Stromal cell of bone marrow (primary cell): ENCODE measurements around the gene CBLC.

ENCODE experiments used
- DNase-seq: peaks from one replicate; pipeline ENCODE4 v3.0.0-alpha.2; 2012; ENCODE audit warnings: low read depth

CBLC gene

DNA sequence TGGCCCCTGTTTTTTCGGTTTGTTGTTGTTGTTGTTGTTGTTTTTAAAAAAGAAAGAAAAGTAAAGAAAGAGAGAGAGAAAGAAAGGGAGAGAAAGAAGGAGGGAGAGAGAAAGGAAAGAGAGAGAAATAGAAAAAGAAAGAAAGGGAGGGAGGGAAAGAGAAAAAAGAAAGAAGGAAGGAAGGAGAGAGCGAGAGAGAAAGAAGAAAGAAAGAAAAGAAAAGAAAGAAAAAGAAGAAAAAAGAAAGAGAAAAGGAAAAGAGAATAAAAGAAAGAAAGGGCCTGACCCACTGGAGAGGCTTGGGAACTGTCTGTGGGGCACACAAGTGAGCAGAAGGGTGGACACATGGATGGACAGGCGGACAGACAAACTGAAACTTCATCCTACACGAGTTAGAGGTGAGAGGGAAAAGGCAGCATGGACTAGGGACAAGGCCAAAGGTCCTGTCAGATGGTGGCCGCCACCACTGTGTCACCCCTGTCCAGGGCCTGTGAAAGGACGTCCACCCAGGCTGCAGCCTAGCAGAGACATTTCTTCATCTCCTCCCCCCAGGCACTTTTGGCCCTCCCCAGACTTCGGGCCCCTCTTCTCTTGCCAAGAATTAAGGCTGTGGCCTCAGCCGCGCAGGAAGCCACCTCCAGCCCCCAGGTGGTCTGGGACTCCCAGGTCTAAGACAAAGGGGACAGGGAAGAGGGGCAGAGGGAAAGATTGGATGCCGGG is 22.1 kb downstream of the CBLC start:
- DNase-seq = no peak

GRCh38 chr19:44800461-44800860 is 22.8 kb downstream of the CBLC start:
- DNase-seq = peak; percentile 39

GRCh38 chr19:44803442-44804428 is 26.0 kb downstream of the CBLC start:
- no peak for DNase-seq

DNA sequence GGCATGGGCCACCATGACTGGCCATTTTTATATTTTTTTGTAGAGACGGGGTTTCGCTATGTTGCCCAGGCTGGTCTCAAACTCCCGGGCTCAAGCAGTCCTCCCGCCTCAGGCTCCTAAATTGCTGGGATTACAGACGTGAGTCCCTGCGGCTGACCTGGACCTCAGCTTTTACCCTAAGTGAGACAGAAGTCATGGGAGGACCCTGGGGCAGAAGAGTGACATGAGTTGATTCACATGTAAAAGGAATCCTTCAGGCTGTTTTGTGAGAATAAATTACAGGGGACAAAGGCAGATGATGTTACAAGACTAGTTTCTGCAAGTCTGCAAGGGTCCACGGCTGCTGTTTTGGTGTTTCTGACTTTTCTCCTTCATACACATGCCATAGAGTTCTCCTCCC is 28.6 kb downstream of the CBLC start:
- DNase-seq = no peak

GRCh38 chr19:44807162-44807561 is 29.5 kb downstream of the CBLC start:
- DNase-seq = no peak

DNA sequence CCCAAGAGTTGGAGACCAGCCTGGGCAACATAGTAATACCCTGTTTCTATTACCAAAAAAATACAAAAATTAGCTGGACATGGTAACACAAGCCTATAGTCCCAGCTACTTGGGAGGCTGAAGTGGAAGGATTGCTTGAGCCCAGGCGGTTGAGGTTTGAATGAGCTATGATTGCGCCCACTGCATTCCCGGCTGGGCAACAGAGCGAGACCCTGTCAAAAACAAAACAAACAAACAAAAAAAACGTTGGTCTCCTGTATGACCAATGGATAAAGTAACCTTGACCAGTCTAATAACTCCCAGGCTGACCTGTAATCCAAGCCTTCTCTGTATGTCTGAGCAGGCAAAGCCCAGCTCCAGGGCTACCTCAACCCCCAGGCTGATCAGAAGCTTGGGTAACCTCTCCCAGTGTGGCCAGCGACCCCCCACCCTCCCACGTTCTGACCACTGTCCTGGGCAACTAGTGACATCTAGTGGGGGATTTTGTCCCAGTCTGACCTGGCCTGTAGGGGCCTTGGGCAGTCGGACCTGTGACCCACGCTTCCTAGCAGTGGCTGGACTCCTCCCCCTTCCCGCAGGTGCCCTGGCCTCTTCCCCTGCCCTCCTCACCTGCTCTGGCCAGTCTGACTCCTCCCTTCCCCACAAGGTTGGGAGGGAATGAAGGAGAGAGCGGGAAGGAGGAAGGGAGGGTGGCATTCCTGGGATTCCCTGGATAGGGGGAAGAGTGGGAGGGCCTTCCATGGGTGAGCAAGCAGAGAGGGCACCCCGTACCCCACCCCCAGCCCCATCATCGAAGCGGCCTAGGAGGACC is 30.2 kb downstream of the CBLC start:
- no peak for DNase-seq

DNA sequence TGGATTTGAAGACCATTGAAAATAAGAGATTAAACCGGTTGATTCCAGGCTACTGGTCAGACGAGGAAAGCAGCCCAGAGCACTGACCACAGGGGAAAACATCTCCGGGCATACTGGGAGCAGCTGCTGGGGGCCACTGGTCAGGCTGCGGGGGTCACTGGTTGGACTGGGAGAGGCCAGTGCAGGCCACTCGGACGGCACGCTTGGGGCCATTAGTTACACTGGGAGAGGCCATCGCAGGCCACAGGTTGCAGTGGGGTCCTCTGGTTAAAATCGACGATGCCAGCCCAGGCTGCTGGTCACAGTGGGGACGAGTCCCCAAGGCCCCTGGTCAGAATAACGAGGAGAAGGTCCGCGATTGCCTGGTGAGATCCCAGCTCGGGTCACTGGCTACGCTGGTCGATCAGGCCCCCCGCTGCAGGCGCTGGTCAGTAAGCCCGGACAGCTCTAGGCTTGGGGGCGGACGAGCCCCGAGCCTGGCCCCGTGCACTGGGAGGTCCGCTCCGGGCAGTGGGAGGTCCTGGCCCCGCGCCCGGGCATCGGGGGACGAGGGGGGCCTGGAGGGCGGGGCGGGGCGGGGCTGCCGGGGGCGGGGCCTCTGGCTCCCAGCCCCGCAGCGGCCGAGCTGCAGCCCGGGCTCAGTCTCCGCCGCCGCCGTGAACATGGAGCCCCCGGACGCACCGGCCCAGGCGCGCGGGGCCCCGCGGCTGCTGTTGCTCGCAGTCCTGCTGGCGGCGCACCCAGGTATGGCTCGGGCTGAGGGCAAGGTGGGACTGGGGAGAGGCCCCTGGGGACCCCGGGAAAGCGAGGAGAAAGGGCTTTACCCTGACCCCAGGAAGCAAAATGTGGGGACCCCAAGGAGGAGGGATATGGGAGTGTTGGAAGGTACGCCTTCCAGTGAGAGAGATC is 31.0 kb downstream of the CBLC start, which contains the start of gene BCAM:
BCAM (plus strand) TSS at position 641 of the 909 bp plus-strand sequence; CDS start at position 663, 22 bp downstream.
- peak; percentile 27 for DNase-seq

DNA sequence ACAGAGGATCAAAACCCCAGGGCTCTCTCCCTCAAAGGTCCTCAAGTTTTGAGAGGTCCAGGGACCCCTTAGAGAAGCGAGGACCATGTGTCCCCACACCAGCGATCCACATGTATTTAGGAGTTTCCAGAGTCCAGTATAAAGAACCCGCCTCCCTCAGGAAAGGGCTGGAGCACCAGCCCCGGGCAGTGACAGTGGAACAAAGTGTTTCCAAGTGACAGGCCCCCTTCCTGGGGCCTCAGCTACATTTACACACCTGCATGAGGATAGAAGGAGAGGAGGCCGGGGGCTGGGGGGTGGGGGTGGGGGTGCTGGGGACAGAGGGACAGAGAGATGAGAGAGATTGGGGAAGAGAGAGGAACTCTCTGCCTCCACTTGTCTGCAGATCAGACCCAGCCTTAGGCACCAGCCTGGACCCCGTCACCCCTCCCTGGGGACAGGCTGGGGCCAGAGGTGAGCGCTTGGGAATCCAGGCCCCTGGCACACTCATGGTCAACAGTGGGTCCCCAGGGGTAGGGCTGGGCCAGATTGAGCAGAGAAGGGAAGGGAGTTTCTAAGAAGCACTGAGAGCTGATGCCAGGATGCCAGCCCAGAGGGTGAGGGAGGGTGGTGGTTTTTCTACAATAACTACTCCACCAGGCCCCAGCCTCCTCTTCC is 32.0 kb downstream of the CBLC start:
- DNase-seq = no peak

GRCh38 chr19:44810234-44811121 is 32.8 kb downstream of the CBLC start:
- no peak for DNase-seq

DNA sequence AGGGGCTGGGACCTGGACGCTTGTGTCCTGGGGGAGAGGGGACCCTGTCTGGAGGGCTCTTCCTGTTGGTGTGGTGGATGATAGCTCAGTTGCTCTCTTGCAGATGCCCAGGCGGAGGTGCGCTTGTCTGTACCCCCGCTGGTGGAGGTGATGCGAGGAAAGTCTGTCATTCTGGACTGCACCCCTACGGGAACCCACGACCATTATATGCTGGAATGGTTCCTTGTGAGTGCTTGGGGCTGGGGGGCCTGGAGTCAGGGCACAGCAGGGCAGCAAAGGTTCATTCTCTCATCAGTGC is 33.4 kb downstream of the CBLC start:
- no peak for DNase-seq

DNA sequence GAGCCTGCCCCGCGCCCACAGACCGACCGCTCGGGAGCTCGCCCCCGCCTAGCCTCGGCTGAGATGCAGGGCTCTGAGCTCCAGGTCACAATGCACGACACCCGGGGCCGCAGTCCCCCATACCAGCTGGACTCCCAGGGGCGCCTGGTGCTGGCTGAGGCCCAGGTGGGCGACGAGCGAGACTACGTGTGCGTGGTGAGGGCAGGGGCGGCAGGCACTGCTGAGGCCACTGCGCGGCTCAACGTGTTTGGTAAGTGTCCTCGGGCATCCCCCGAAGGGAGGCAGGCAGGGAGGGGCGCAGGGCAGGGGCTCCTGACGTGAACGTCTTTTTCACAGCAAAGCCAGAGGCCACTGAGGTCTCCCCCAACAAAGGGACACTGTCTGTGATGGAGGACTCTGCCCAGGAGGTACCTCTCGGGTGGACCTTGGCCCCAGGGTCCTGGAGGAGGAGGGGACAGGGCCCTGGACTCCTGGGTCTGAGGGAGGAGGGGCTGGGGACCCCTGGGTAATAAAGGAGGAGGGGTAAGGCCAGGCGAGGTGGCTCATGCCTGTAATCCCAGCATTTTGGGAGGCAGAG is 34.5 kb downstream of the CBLC start:
- no peak for DNase-seq

GRCh38 chr19:44813070-44813840 is 35.6 kb downstream of the CBLC start:
- no peak for DNase-seq

GRCh38 chr19:44813841-44814470 is 36.3 kb downstream of the CBLC start:
- no peak for DNase-seq

DNA sequence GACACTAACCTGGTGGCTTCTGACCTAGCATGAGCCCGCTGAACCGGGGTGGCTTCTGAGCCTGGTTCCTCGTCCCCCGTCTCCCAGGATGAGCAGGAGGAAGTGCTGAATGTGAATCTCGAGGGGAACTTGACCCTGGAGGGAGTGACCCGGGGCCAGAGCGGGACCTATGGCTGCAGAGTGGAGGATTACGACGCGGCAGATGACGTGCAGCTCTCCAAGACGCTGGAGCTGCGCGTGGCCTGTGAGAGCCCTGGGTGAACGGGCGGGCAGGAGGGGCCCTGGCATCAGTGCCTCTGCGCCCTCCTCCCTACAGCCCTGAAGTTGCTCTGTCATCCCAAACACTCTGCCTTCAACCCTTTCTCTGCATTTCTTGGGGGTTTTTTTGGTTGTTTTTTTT is 36.8 kb downstream of the CBLC start:
- DNase-seq = no peak

DNA sequence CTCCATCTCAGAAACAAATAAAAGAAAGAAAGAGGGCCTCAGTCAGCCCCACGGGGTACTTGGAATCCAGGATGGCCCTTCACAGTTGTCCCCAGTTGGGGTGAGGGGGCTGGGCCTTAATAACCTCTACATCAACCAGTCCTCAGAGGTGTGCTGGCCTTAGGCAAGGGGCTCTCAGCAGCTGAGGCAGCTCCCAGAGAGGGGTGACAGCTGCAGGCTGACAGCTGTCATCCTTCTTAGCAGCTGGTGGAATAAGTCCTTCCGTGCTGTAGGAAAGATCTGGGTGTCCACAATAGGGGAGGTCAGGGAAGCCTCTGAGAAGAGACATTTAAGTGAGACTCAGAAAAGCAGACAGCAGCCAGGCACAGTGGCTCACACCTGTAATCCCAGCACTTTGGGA is 38.6 kb downstream of the CBLC start:
- no peak for DNase-seq

DNA sequence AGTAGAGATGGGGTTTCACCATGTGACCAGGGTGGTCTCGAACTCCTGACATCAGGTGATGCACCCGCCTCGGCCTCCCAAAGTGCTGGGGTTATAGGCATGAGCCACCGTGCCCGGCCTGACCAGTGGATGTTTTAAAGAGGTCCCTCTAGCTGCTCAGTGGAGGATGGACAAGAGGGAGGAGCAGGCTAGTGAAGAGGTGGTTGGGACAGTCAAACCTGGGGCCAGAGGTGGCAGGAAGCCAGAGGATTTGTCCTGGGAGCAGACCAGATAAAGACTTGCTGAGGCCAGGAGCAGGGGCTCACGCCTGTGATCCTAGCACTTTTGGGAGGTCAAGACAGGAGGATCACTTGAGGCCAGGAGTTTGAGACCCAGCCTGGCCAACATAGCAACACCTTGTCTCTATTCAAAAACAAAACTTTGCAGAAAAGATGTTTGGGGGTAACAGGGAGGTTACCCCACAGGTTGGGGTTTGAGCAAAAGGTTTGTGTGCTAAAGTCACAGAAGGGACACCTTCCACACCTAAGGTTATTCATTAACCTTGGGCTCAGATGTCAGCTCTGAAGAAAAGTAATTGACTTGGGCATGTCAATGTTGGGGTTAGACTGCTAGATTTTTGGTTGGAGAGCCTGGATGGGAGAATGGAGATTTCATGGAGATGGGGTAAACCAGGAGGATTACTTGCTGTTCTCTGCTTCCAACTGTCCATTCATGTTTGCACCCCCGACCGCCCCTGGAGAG is 40.2 kb downstream of the CBLC start:
- DNase-seq = no peak

- no peak for DNase-seq
These were observed 40.9 kb downstream of the CBLC start for GRCh38 chr19:44818466-44819031.
